HCT116 (cell line): ENCODE measurements around the gene DUOXA2. TPM values are rescaled to one million over a fixed set of nuclear protein-coding genes. Genes with fewer than 3 reads are reported as not detected.

Experiments used
- ATAC-seq: fragments of 200-7000 bp; cut with Tn5 transposase; 2 replicates; pipeline ENCODE4 v1.9.1; 2020; ENCODE audit warnings: mild to moderate bottlenecking, moderate library complexity
- BruUV-seq: library from RNA; stranded (reverse); fragments of 400-500 nt; replicated peaks from 2 replicates; lab custom pipeline; 2021; lab: Mats Ljungman, UMichigan
- CTCF ChIA-PET: fragments of 300-600 bp; sonication (Branson Sonifier 250); formaldehyde crosslinking; loops from one replicate; lab custom pipeline; 2021; ENCODE audit warnings: antibody characterized with exemption; lab: Charles Lee
- POLR2A ChIA-PET: fragments of 300-600, 350-600 bp; sonication (Branson Sonifier 250); formaldehyde crosslinking; loops from one replicate; lab custom pipeline; 2021; ENCODE audit warnings: antibody characterized with exemption; lab: Charles Lee
- RAD21 ChIA-PET, 2 experiments: fragments of 300-600 bp; sonication (Branson Sonifier 250); formaldehyde crosslinking; loops; one replicate each; lab custom pipeline; 2023; ENCODE audit warnings: low total read pairs in 2 of 2; ENCODE audit not compliant: uncharacterized antibody in 2 of 2, unreplicated experiment in 2 of 2, low non-redundant PET in 1 of 2; lab: Charles Lee
- DNase-seq: peaks from one replicate; pipeline ENCODE4 v3.0.0-alpha.2; 2010; ENCODE audit warnings: low read depth, low spot score
- H2AFZ ChIP-seq: fragments of 200-600 bp; shearing (Covaris generic), sonication (generic); 2 replicates; pipeline ENCODE4 v1.6.1; 2017; ENCODE audit warnings: low read depth, mixed run types, mixed read lengths, antibody characterized with exemption, low read length; ENCODE audit not compliant: poor library complexity, severe bottlenecking
- H3K27ac ChIP-seq: 2 replicates; pipeline ENCODE4 v1.5.1; 2012; ENCODE audit warnings: low read depth, low read length
- H3K27me3 ChIP-seq: fragments of 200-600 bp; sonication (generic); 2 replicates; pipeline ENCODE4 v1.6.1; 2016; ENCODE audit warnings: mixed run types, low read length, mixed read lengths; ENCODE audit not compliant: insufficient read depth
- H3K36me3 ChIP-seq, 2 experiments: fragments of 200-500 bp in 1 of 2; fragments of 200-600 bp in 1 of 2; sonication (Bioruptor generic) in 1 of 2; sonication (generic) in 1 of 2; 2 replicates each; pipeline versions ENCODE4 v1.5.1 to v1.6.1; 2014 to 2016; ENCODE audit warnings: low read length in 2 of 2, inconsistent platforms in 1 of 2, mixed read lengths in 1 of 2, mixed run types in 1 of 2; ENCODE audit not compliant: insufficient read depth in 2 of 2, control insufficient read depth in 1 of 2
- H3K4me1 ChIP-seq, 2 experiments: fragments of 200-600 bp in 1 of 2; sonication (generic) in 1 of 2; 2 replicates each; pipeline versions ENCODE4 v1.5.1 to v1.6.1; 2012 to 2017; ENCODE audit warnings: low read length in 2 of 2, inconsistent platforms in 1 of 2, mild to moderate bottlenecking in 1 of 2, mixed read lengths in 1 of 2, mixed run types in 1 of 2, moderate library complexity in 1 of 2; ENCODE audit not compliant: insufficient read depth in 2 of 2, control insufficient read depth in 1 of 2
- H3K4me2 ChIP-seq: fragments of 200-600 bp; sonication (generic); 2 replicates; pipeline ENCODE4 v1.6.1; 2017; ENCODE audit warnings: mixed run types, low read length, mixed read lengths
- H3K4me3 ChIP-seq, 2 experiments: fragments of 200-600 bp in 1 of 2; sonication (generic) in 1 of 2; replicated peaks in 1 of 2; 2 replicates each; pipeline ENCODE4 v1.5.1; 2011 to 2016; ENCODE audit warnings: low read length in 2 of 2, control low read depth in 1 of 2, low read depth in 1 of 2, mild to moderate bottlenecking in 1 of 2, mixed read lengths in 1 of 2, mixed run types in 1 of 2
- H3K79me2 ChIP-seq: fragments of 200-600 bp; sonication (generic); 2 replicates; pipeline ENCODE4 v1.6.1; 2017; ENCODE audit warnings: mild to moderate bottlenecking, mixed run types, low read length, moderate library complexity, mixed read lengths; ENCODE audit not compliant: insufficient read depth
- H3K9ac ChIP-seq: fragments of 200-600 bp; sonication (generic); 2 replicates; pipeline ENCODE4 v1.6.1; 2016; ENCODE audit warnings: low read length, mixed read lengths
- H3K9me2 ChIP-seq: fragments of 200-600 bp; sonication (generic), shearing (Covaris generic); 2 replicates; pipeline ENCODE4 v1.6.1; 2017; ENCODE audit warnings: mixed run types, mild to moderate bottlenecking, moderate library complexity; ENCODE audit not compliant: insufficient read depth
- H3K9me3 ChIP-seq, 2 experiments: fragments of 200-500 bp in 1 of 2; fragments of 200-600 bp in 1 of 2; sonication (Bioruptor generic) in 1 of 2; sonication (generic) in 1 of 2; 2 replicates each; pipeline ENCODE4 v1.6.1; 2014 to 2017; ENCODE audit warnings: low read length in 2 of 2, mixed read lengths in 2 of 2, inconsistent platforms in 1 of 2, low read depth in 1 of 2, mild to moderate bottlenecking in 1 of 2, mixed run types in 1 of 2, moderate library complexity in 1 of 2; ENCODE audit not compliant: control insufficient read depth in 1 of 2, insufficient read depth in 1 of 2
- H4K20me1 ChIP-seq: fragments of 200-600 bp; sonication (generic), shearing (Covaris generic); 2 replicates; pipeline ENCODE4 v1.6.1; 2017; ENCODE audit warnings: mixed run types, mild to moderate bottlenecking, moderate library complexity; ENCODE audit not compliant: insufficient read depth
- CEBPB ChIP-seq: IDR thresholded peaks from 2 replicates; pipeline ENCODE4 v1.6.1; 2012; ENCODE audit warnings: low read depth
- EGR1 ChIP-seq: IDR thresholded peaks from 2 replicates; pipeline ENCODE4 v1.6.1; 2012; ENCODE audit warnings: low read depth
- EZH2 ChIP-seq: fragments of 200-600 bp; sonication (generic); IDR thresholded peaks from 2 replicates; pipeline ENCODE4 v1.6.1; 2017; ENCODE audit warnings: antibody characterized with exemption, mixed run types
- POLR2A ChIP-seq: IDR thresholded peaks from 2 replicates; pipeline ENCODE4 v1.7.0; 2011; ENCODE audit warnings: borderline replicate concordance; ENCODE audit not compliant: insufficient read depth, insufficient read length; ENCODE audit errors: extremely low read depth
- POLR2AphosphoS5 ChIP-seq: IDR thresholded peaks from 2 replicates; pipeline ENCODE4 v1.6.1; 2011; ENCODE audit warnings: mild to moderate bottlenecking, low read depth, low read length, moderate library complexity
- SP1 ChIP-seq: IDR thresholded peaks from 2 replicates; pipeline ENCODE4 v1.6.1; 2012; ENCODE audit warnings: low read depth
- TCF7L2 ChIP-seq: IDR thresholded peaks from 2 replicates; pipeline ENCODE4 v1.7.0; 2011; ENCODE audit warnings: borderline replicate concordance, inconsistent platforms; ENCODE audit not compliant: insufficient read depth, insufficient read length; ENCODE audit errors: extremely low read depth
- intact Hi-C: fragments of 100-400 bp; cut with micrococcal nuclease; formaldehyde crosslinking; loops from 2 replicates; pipeline ENCODE4 v1.10.0; 2022
- total RNA-seq: library from RNA; stranded (reverse); gene quantifications from one replicate; pipeline ENCODE4 v1.2.1, GENCODE V29; 2021; ENCODE audit not compliant: unreplicated experiment
- TF ChIP-seq, protein P1 (sequence below): IDR thresholded peaks from 2 replicates; pipeline ENCODE4 v1.6.1; 2011; ENCODE audit warnings: mild to moderate bottlenecking, low read length, moderate library complexity; ENCODE audit not compliant: insufficient replicate concordance; ENCODE audit errors: extremely low read depth
- TF ChIP-seq, protein P2 (sequence below): IDR thresholded peaks from 2 replicates; pipeline ENCODE4 v1.6.1; 2012

Gene DUOXA2
- total RNA-seq, 1 experiment from 2014 or later = not detected

GRCh38 chr15:45139770-45140169, 25.6 kb downstream of the DUOXA2 start:
- ATAC-seq (no peak), DNase-seq (no peak)
- Histone ChIP-seq H3K27me3 (no peaks in the 10 kb centered on the region), H3K4me2 (no peak overlapping the region), H3K4me3 (no peak overlapping the region), H3K9ac (no peak overlapping the region), H2AFZ (no peak overlapping the region), H3K36me3 (peaks cover 0 to 5% of the 10 kb centered on the region in 2 experiments; a peak in 1 of 4 replicates), H3K9me2 (no peaks in the 10 kb centered on the region), H3K27ac (no peak overlapping the region), H3K9me3 (no peaks in the 10 kb centered on the region), H3K79me2 (no peaks in the 10 kb centered on the region), H3K4me1 (no peaks in the 10 kb centered on the region), H4K20me1 (no peaks in the 10 kb centered on the region)
- BruUV-seq = no TSS peak
- CTCF ChIA-PET = interaction anchor here (1.0 to 1.2 kb wide), 2 partner anchors 13 to 22 kb away, joined by 3 to 4 read pairs; no protein-coding TSS in a partner anchor
- TF ChIP-seq EZH2 (no peak), POLR2A (no peak), TCF7L2 (no peak), EGR1 (no peak), SP1 (no peak), POLR2AphosphoS5 (no peak), CEBPB (no peak)
- TF ChIP-seq, protein P1, sequence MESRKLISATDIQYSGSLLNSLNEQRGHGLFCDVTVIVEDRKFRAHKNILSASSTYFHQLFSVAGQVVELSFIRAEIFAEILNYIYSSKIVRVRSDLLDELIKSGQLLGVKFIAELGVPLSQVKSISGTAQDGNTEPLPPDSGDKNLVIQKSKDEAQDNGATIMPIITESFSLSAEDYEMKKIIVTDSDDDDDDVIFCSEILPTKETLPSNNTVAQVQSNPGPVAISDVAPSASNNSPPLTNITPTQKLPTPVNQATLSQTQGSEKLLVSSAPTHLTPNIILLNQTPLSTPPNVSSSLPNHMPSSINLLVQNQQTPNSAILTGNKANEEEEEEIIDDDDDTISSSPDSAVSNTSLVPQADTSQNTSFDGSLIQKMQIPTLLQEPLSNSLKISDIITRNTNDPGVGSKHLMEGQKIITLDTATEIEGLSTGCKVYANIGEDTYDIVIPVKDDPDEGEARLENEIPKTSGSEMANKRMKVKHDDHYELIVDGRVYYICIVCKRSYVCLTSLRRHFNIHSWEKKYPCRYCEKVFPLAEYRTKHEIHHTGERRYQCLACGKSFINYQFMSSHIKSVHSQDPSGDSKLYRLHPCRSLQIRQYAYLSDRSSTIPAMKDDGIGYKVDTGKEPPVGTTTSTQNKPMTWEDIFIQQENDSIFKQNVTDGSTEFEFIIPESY = no peak
- TF ChIP-seq, protein P2, sequence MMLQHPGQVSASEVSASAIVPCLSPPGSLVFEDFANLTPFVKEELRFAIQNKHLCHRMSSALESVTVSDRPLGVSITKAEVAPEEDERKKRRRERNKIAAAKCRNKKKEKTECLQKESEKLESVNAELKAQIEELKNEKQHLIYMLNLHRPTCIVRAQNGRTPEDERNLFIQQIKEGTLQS = no peak
- POLR2A ChIA-PET = no interaction called here
- RAD21 ChIA-PET = no interaction called here
- intact Hi-C loops = no loop called here
